OCI-LY1 (cell line): ENCODE results near the gene CHRNB1.

Source experiments
- CTCF ChIP-seq: fragments of 200-600 bp; sonication (generic), shearing (Covaris generic); IDR thresholded peaks from 2 replicates; pipeline ENCODE4 v1.5.1; 2017; ENCODE audit warnings: mild to moderate bottlenecking, antibody characterized with exemption, low read length, moderate library complexity, mixed read lengths
- EZH2 ChIP-seq: fragments of 200-600 bp; sonication (generic), shearing (Covaris generic); IDR thresholded peaks from 2 replicates; pipeline ENCODE4 v1.8.0; 2017; ENCODE audit warnings: borderline replicate concordance, mixed run types, mild to moderate bottlenecking, antibody characterized with exemption, low read length, moderate library complexity, mixed read lengths

- TF ChIP-seq EZH2 (no peak), CTCF (no peak)
Measured at GRCh38 chr17:7479213-7480088, 34.6 kb downstream of the CHRNB1 start, which contains the start of gene ZBTB4.
